ENCODE data around the gene GOLGA1.
"Not testable (repeated sequence)": the region's sequence is repeated elsewhere in the genome, so short reads cannot be mapped to it uniquely, and the experiment has no call there.

Gene GOLGA1, protein sequence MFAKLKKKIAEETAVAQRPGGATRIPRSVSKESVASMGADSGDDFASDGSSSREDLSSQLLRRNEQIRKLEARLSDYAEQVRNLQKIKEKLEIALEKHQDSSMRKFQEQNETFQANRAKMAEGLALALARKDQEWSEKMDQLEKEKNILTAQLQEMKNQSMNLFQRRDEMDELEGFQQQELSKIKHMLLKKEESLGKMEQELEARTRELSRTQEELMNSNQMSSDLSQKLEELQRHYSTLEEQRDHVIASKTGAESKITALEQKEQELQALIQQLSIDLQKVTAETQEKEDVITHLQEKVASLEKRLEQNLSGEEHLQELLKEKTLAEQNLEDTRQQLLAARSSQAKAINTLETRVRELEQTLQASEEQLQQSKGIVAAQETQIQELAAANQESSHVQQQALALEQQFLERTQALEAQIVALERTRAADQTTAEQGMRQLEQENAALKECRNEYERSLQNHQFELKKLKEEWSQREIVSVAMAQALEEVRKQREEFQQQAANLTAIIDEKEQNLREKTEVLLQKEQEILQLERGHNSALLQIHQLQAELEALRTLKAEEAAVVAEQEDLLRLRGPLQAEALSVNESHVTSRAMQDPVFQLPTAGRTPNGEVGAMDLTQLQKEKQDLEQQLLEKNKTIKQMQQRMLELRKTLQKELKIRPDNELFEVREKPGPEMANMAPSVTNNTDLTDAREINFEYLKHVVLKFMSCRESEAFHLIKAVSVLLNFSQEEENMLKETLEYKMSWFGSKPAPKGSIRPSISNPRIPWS

DNA sequence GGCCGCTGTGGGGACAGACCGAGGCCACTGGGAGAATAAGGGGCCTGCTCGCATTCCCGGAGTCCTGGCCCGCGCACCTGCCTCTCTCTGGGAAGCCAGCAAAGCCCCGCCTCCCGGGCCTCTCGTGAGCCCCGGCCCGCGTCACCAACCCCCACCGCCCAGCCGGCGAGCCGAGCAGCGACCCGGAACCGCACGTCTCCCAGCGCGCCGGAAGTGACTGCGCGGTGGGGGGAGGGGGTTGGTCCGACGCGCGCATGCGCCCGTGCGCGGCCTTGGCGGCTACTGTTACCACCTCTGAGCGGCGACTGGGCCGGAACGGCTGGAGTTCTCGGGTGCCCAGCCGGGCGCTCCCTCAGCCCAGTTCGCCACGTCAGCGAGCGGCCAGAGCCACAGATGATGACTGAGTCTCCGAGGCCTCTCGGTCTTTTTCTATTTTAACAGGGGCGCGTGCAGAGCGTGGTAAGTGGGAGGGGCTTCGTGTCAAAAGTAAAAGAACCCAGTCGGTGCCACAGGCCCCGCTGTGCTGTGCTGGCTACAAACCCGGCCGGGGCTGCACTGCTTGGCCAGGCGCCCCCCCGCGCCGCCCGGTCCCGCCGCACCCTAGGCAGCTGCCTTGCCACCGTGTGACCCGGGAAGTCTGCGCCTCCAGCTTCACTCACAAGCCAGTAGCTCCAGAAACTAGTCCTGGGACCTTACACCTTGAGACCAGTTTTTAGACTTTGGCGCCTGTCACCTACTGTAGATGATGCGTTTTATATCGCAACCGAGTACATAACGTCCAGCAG, at the start of gene GOLGA1:
Gene GOLGA1 (minus strand): TSS at position 190 of the 785 bp plus-strand sequence. CDS start 2,372 bp downstream, outside the sequence.
- peak within 1 kb of the TSS; percentile 97 for H3K4me3 Mint-ChIP-seq
- peaks cover 25% of the 10 kb centered on the region for H3K4me1 Mint-ChIP-seq (ENCODE audit: low read depth)
- peak within 1 kb of the TSS; percentile 99 for H3K27ac Mint-ChIP-seq
- peak; percentile 93 for DNase-seq (ENCODE audit: low spot score)
- H3K9me3 Mint-ChIP-seq: no peaks in the 10 kb centered on the region
- peaks cover 20% of the 10 kb centered on the region for H3K36me3 Mint-ChIP-seq (ENCODE audit: low read depth)
- H3K27me3 Mint-ChIP-seq (ENCODE audit: low read depth): no peaks in the 10 kb centered on the region

DNA sequence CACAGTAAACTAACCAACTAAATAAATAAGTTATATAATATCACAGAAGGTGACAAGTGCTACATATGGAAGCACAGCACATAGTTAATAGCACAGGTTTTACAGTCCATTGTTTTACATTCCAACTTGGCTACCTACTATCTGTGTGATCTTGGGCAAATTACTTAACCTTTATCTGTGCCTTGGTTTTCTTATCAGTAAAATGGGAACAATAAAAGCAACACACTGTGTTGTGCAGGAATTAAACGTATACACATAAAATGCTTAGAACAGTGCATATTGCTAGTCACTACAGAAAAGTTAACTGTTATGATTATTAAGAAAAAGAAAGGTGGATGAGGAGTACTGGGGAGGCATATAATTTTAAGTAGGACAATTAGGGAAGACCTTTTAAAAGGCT, 42.8 kb upstream of the GOLGA1 start:
- H3K27me3 Mint-ChIP-seq (ENCODE audit: low read depth): no peaks in the 10 kb centered on the region
- no peaks in the 10 kb centered on the region for H3K9me3 Mint-ChIP-seq
- H3K4me1 Mint-ChIP-seq (ENCODE audit: low read depth): no peaks in the 10 kb centered on the region
- H3K27ac Mint-ChIP-seq: no peak overlapping the region
- no peak for DNase-seq (ENCODE audit: low spot score)
- peaks cover 14% of the 10 kb centered on the region for H3K36me3 Mint-ChIP-seq (ENCODE audit: low read depth)
- no peak overlapping the region for H3K4me3 Mint-ChIP-seq

DNA sequence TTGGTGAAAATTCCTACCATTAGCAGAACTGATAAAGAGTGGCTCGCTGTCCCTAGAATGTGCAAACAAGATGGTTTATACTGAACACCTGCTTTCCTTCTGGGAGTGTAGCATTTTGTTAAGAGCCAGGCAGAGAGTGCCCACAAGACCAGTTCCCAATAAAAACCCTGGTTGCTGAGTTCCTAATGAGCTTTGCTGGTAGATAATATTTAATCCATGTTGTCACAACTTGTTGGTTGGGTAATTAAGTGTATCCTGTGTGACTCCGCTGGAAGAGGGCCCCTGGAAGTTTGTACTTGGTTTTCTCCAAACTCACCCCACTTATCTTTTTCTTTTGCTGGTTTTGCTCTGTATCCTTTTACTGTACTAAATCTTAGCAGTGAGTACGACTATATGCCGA, 39.5 kb upstream of the GOLGA1 start:
- no peak overlapping the region for H3K4me3 Mint-ChIP-seq
- no peak for DNase-seq (ENCODE audit: low spot score)
- no peak overlapping the region for H3K27ac Mint-ChIP-seq
- H3K9me3 Mint-ChIP-seq: no peaks in the 10 kb centered on the region
- H3K27me3 Mint-ChIP-seq (ENCODE audit: low read depth): no peaks in the 10 kb centered on the region
- no peaks in the 10 kb centered on the region for H3K4me1 Mint-ChIP-seq (ENCODE audit: low read depth)
- peaks cover 12% of the 10 kb centered on the region for H3K36me3 Mint-ChIP-seq (ENCODE audit: low read depth)

DNA sequence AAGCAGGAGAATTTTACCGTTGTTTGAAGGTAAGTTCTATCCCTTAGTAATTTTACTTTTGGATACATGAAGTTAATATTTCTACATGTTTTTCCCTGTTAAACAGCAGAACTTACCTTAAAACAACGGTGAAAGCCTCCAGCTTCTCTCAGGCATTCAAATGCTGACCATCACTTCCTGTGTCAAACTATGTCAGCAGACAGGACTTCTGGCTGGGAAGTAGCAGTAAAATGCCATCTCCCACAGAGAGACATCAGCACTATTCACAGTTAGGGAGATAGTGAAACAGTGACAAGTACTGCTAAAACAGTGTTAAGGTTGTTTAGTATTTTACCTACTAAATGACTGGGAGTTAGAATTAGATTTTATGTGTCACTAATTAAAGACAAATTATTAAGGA, 34.2 kb upstream of the GOLGA1 start:
- Mint-ChIP-seq H3K4me1 (ENCODE audit: low read depth) (peaks cover 3% of the 10 kb centered on the region), H3K9me3 (no peaks in the 10 kb centered on the region), H3K27me3 (ENCODE audit: low read depth) (no peaks in the 10 kb centered on the region), H3K27ac (no peak overlapping the region), H3K4me3 (no peak overlapping the region), H3K36me3 (ENCODE audit: low read depth) (peaks cover 24% of the 10 kb centered on the region)
- DNase-seq (ENCODE audit: low spot score): no peak

DNA sequence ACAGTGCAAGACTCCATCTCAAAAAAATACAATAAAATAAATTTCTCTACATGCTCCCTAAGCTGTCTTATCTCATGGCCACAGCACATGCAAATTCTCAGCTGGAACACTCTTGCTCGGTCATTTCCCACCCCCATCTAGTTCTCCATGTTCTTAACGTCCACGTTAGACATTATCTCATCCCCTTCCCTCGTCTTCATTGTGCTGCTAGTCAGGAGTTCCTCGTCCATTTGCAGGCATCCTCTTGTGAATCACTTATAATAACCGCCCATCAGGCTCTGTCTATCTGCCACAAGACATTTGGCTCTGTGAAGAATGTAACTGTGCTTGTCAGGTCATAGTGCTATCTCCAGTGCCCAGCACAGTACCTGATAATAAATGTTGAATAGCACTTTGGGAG, 32.9 kb upstream of the GOLGA1 start:
- Mint-ChIP-seq H3K4me1 (ENCODE audit: low read depth) (peaks cover 3% of the 10 kb centered on the region), H3K36me3 (ENCODE audit: low read depth) (peaks cover 26% of the 10 kb centered on the region), H3K27me3 (ENCODE audit: low read depth) (no peaks in the 10 kb centered on the region), H3K27ac (peak overlapping the region; percentile 3), H3K9me3 (no peaks in the 10 kb centered on the region), H3K4me3 (no peak overlapping the region)
- DNase-seq (ENCODE audit: low spot score): no peak

DNA sequence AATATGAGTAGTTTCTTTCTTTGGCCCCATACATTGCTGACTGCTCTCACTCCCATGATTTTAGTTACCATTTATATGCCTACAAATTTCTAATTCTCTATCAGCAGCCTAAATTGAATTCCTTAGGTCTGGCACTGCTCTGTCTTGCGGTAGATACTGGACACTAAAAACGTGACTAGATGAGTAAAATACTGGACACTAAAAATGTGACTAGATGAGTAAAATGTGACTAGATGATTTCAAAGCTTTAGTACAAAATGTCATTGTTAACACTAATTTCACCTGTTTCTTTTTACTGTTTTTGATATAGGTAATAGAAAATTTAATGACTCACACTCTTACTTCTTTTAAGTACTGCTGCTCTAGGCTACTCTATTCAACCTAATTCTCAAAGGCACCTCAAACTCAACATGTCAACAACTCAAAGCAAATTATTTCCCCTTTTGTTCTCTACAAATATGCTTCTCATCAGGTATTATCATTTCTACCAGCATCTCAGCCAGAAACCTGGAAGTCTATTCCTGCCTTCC, 31.4 kb upstream of the GOLGA1 start:
- DNase-seq (ENCODE audit: low spot score): no peak
- Mint-ChIP-seq H3K27me3 (ENCODE audit: low read depth) (no peaks in the 10 kb centered on the region), H3K4me3 (no peak overlapping the region), H3K36me3 (ENCODE audit: low read depth) (peaks cover 30% of the 10 kb centered on the region), H3K4me1 (ENCODE audit: low read depth) (peaks cover 5% of the 10 kb centered on the region), H3K27ac (no peak overlapping the region), H3K9me3 (no peaks in the 10 kb centered on the region)

DNA sequence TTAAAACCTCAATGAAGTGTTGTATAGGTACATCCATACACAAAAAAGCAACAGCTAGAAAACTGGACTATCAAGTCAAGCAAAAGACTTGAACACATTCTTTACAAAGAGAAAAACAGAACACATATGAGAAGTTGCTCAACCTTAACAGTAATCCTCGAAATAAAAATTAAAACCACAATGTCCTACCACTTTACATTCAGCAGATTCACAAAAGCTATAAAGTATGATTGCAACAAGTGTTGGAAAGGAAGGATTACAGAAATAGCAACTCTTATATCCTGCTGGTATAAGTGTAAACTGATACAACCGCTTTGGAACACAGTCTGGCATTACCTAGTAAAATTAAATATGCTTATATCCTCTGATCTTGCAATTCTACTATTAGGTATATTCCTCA, 28.5 kb upstream of the GOLGA1 start:
- Mint-ChIP-seq H3K9me3 (no peaks in the 10 kb centered on the region), H3K36me3 (ENCODE audit: low read depth) (peaks cover 29% of the 10 kb centered on the region), H3K4me1 (ENCODE audit: low read depth) (peaks cover 20% of the 10 kb centered on the region), H3K27me3 (ENCODE audit: low read depth) (no peaks in the 10 kb centered on the region), H3K4me3 (no peak overlapping the region), H3K27ac (no peak overlapping the region)
- DNase-seq (ENCODE audit: low spot score): no peak

DNA sequence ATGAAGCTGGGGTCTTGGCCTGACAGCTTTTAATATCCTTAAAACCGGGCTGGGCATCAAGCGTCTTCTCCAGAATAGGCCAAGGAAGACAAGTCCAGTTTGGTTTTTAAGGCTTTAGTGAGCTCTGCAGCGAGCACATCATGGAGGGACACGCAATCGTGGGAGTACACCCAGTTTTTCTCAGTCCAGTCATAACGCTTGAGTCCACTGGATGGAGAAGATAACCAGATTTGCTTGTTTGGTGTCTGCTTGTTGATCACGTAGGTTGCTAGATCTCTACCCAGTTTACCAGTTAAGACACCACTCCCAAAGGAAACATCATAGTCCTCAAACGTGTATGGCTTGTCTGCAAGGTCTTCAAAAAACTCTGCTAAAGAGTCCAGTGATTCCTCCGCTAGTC, 27.4 kb upstream of the GOLGA1 start:
- Mint-ChIP-seq H3K4me1 (ENCODE audit: low read depth) (peaks cover 25% of the 10 kb centered on the region), H3K9me3 (no peaks in the 10 kb centered on the region), H3K27ac (no peak overlapping the region), H3K4me3 (no peak overlapping the region), H3K27me3 (ENCODE audit: low read depth) (no peaks in the 10 kb centered on the region), H3K36me3 (ENCODE audit: low read depth) (peaks cover 28% of the 10 kb centered on the region)
- no peak for DNase-seq (ENCODE audit: low spot score)

DNA sequence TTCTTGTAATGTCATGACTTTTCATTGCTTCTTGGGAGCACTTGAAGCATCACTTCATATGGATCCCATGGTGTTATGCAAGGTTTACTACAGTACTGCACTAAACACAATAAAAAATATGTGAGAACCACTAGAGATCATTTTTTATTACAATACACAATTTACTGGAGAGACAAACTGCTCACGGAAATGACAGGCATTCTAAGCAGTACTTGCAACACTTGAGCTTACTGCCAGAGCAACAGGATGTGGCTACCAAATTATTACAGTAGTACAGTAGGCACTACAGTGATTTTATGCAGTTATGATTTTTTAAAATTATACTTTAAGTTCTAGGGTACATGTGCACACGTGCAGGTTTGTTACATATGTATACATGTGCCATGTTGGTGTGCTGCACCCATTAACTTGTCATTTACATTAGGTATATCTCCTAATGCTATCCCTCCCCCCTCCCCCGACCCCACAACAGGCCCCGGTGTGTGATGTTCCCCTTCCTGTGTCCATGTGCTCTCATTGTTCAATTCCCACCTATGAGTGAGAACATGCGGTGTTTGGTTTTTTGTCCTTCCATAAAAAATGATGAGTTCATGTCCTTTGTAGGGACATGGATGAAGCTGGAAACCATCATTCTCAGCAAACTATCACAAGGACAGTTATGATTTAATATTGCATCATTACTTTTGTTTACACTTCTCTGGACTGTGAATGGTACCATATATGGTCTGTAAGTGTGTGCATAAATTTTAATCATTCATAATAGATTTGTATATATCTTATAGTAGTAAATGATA, 25.1 kb upstream of the GOLGA1 start:
- not testable (repeated sequence) for DNase-seq (ENCODE audit: low spot score)
- Mint-ChIP-seq H3K36me3 (ENCODE audit: low read depth) (peaks cover 16% of the 10 kb centered on the region), H3K4me3 (peak overlapping the region; percentile 41)

DNA sequence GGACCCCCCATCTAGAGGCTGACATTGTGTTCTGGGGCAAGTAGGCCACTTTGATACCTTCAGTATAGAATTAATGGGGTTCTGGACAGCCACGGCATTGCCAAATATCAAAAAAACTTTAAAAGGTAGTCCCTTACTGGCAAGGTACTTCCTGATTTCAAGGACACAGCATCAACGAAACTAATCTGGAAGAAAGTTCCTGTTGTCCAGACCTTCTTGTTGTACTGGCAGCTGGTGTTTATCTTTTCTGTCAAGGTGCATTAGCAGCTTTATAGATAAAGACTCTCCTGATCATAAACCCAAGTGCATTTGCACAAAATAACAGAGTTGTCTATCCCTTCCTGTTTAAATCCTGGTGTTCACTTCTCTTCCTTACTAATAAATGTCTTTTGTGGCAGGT, 23.7 kb upstream of the GOLGA1 start:
- peaks cover 16% of the 10 kb centered on the region for H3K36me3 Mint-ChIP-seq (ENCODE audit: low read depth)
- H3K9me3 Mint-ChIP-seq: no peaks in the 10 kb centered on the region
- H3K27me3 Mint-ChIP-seq (ENCODE audit: low read depth): no peaks in the 10 kb centered on the region
- no peak overlapping the region for H3K4me3 Mint-ChIP-seq
- peaks cover 25% of the 10 kb centered on the region for H3K4me1 Mint-ChIP-seq (ENCODE audit: low read depth)
- H3K27ac Mint-ChIP-seq: peak overlapping the region; percentile 73
- no peak for DNase-seq (ENCODE audit: low spot score)

More for the DNA sequence above, 25.1 kb upstream of the GOLGA1 start:
- Mint-ChIP-seq H3K27ac (peak overlapping the region; percentile 83), H3K4me1 (ENCODE audit: low read depth) (peaks cover 25% of the 10 kb centered on the region)
- H3K27me3 Mint-ChIP-seq (ENCODE audit: low read depth); H3K9me3 Mint-ChIP-seq: not testable (repeated sequence)

DNA sequence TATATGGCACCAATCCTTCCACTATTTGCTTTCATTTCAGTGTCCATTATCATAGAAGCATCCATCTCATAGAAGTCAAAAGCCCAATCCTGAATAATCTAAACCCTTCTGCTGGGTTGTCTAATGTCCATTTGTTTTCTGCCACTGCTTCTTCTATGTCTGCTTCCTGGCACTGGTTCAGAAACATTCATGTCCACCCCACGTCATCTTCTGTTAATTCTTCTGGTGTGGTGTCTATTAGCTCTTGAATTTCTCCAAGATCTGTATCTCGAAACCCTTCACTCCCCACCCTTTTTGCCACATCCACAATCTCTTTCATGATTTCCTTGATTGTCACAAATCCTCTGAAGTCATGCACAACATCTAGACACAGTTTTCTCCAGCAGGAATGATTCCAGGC, 23.2 kb upstream of the GOLGA1 start:
- Mint-ChIP-seq H3K36me3 (ENCODE audit: low read depth) (peaks cover 16% of the 10 kb centered on the region), H3K27ac (peak overlapping the region; percentile 26), H3K27me3 (ENCODE audit: low read depth) (no peaks in the 10 kb centered on the region), H3K4me1 (ENCODE audit: low read depth) (peaks cover 25% of the 10 kb centered on the region), H3K9me3 (no peaks in the 10 kb centered on the region), H3K4me3 (no peak overlapping the region)
- no peak for DNase-seq (ENCODE audit: low spot score)

DNA sequence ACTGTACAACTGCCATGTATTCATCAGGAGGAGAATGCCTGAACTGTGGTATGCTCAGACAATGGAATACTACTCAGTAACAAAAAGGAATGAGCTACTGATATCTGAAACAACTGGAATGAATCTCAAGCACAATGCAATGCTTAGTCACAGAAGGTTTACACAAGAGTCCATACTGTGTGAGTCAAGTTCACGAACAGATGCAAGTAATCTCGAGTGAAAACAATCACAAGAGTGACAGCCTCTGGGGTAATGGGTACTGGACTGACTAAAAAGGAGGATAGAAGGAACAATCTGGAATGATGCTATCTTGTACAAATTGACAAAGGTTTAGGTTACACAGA, 19.5 kb upstream of the GOLGA1 start:
- DNase-seq (ENCODE audit: low spot score): no peak
- Mint-ChIP-seq H3K36me3 (ENCODE audit: low read depth) (peaks cover 12% of the 10 kb centered on the region), H3K4me3 (no peak overlapping the region), H3K9me3 (no peaks in the 10 kb centered on the region), H3K27ac (no peak overlapping the region), H3K27me3 (ENCODE audit: low read depth) (no peaks in the 10 kb centered on the region), H3K4me1 (ENCODE audit: low read depth) (peaks cover 14% of the 10 kb centered on the region)

DNA sequence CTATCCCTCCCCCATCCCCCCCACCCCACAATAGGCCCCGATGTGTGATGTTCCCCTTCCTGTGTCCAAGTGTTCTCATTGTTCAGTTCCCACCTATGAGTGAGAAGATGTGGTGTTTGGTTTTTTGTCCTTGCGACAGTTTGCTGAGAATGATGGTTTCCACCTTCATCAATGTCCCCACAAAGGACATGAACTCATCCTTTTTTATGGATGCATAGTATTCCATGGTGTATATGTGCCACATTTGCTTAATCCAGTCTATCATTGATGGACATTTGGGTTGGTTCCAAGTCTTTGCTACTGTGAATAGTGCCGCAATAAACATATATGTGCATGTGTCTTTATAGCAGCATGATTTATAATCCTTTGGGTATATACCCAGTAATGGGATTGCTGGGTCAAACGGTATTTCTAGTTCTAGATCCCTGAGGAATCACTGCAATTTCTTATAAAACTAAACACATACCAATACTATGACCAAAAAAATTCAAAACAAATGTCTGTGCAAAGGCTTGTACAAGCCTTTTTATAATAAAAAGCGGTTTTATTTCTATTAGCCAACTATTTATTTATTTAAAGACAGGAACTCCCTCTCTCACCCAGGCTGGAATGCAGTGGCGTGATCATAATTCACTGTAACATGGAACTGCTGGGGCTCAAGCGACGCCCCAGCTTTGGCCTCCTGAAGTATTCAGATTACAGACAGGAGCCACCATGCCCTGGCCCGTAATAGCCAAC, 19.0 kb upstream of the GOLGA1 start:
- H3K27ac Mint-ChIP-seq: not testable (repeated sequence)

More for the DNA sequence above, 19.0 kb upstream of the GOLGA1 start:
- not testable (repeated sequence) for H3K4me1 Mint-ChIP-seq (ENCODE audit: low read depth); H3K4me3 Mint-ChIP-seq; H3K9me3 Mint-ChIP-seq; DNase-seq (ENCODE audit: low spot score); H3K27me3 Mint-ChIP-seq (ENCODE audit: low read depth)
- peaks cover 12% of the 10 kb centered on the region for H3K36me3 Mint-ChIP-seq (ENCODE audit: low read depth)
